PC-3 (cell line): ENCODE data around the gene TMEM167A. TPM values are rescaled to one million over a fixed set of nuclear protein-coding genes. Genes with fewer than 3 reads are reported as not detected.

Source experiments
- ATAC-seq: fragments of 200-7000 bp; cut with Tn5 transposase; 2 replicates; pipeline ENCODE4 v1.9.1; 2020; ENCODE audit warnings: mild to moderate bottlenecking, moderate library complexity
- BruUV-seq: library from RNA; stranded (reverse); fragments of 400-500 nt; replicated peaks from 2 replicates; lab custom pipeline; 2021; lab: Mats Ljungman, UMichigan
- CTCF ChIA-PET: fragments of 300-600 bp; sonication (Branson Sonifier 250); formaldehyde crosslinking; loops from one replicate; lab custom pipeline; 2022; ENCODE audit warnings: antibody characterized with exemption; lab: Charles Lee
- POLR2A ChIA-PET: fragments of 300-600 bp; sonication (Branson Sonifier 250); formaldehyde crosslinking; loops from one replicate; lab custom pipeline; 2022; ENCODE audit warnings: antibody characterized with exemption; ENCODE audit not compliant: unreplicated experiment; lab: Charles Lee
- DNase-seq: peaks from one replicate; pipeline ENCODE4 v3.0.0-alpha.2; 2015
- H2AFZ ChIP-seq: fragments of 300-600 bp; sonication (generic); 2 replicates; pipeline ENCODE4 v1.6.0; 2016; ENCODE audit warnings: antibody characterized with exemption, low read length
- H3F3A ChIP-seq: fragments of 300-600 bp; sonication (generic); one replicate; pipeline ENCODE4 v1.6.0; 2017; ENCODE audit warnings: antibody characterized with exemption, low read length, control low read depth, mild to moderate bottlenecking; ENCODE audit not compliant: unreplicated experiment
- H3K27ac ChIP-seq: fragments of 300-600 bp; sonication (generic); 2 replicates; pipeline ENCODE4 v1.5.1; 2016; ENCODE audit warnings: mild to moderate bottlenecking, low read length
- H3K27me3 ChIP-seq: fragments of 300-600 bp; sonication (generic); 2 replicates; pipeline ENCODE4 v1.6.1; 2016; ENCODE audit warnings: low read length, mixed read lengths
- H3K36me3 ChIP-seq: fragments of 300-600 bp; sonication (generic); 2 replicates; pipeline ENCODE4 v1.6.1; 2016; ENCODE audit warnings: low read depth, mixed run types, low read length, mixed read lengths
- H3K4me1 ChIP-seq: fragments of 300-600 bp; sonication (generic); 2 replicates; pipeline ENCODE4 v1.5.1; 2016; ENCODE audit warnings: low read length; ENCODE audit not compliant: insufficient read depth
- H3K4me2 ChIP-seq: fragments of 300-600 bp; sonication (generic); 2 replicates; pipeline ENCODE4 v1.6.0; 2016; ENCODE audit warnings: low read length
- H3K4me3 ChIP-seq: fragments of 300-600 bp; sonication (generic); 2 replicates; pipeline ENCODE4 v1.5.1; 2016; ENCODE audit warnings: mild to moderate bottlenecking, low read length, mixed read lengths
- H3K79me2 ChIP-seq: fragments of 300-600 bp; sonication (generic); 2 replicates; pipeline ENCODE4 v1.6.1; 2017; ENCODE audit warnings: low read length, mixed read lengths
- H3K9ac ChIP-seq: fragments of 300-600 bp; sonication (generic); 2 replicates; pipeline ENCODE4 v1.6.0; 2016; ENCODE audit warnings: mild to moderate bottlenecking, low read length
- H3K9me2 ChIP-seq: fragments of 300-600 bp; sonication (generic); replicated peaks from 2 replicates; pipeline ENCODE4 v1.6.1; 2016; ENCODE audit warnings: mixed run types, low read length, mixed read lengths
- H3K9me3 ChIP-seq: fragments of 300-600 bp; sonication (generic); 2 replicates; pipeline ENCODE4 v1.6.1; 2016; ENCODE audit warnings: low read length, mixed read lengths
- H4K20me1 ChIP-seq: fragments of 300-600 bp; sonication (generic); 2 replicates; pipeline ENCODE4 v1.6.1; 2016; ENCODE audit warnings: low read length, mixed read lengths
- CTCF ChIP-seq: fragments of 300-600 bp; sonication (generic); conservative IDR thresholded peaks from 2 replicates; pipeline ENCODE4 v1.5.1; 2017; ENCODE audit warnings: antibody characterized with exemption, low read depth, mild to moderate bottlenecking, low read length
- EZH2 ChIP-seq: fragments of 300-600 bp; sonication (generic); IDR thresholded peaks from one replicate; pipeline ENCODE4 v1.6.1; 2017; ENCODE audit warnings: antibody characterized with exemption, mild to moderate bottlenecking, low read length; ENCODE audit not compliant: unreplicated experiment
- EZH2phosphoT487 ChIP-seq: fragments of 300-600 bp; sonication (generic); IDR thresholded peaks from 2 replicates; pipeline ENCODE4 v1.6.1; 2018; ENCODE audit warnings: mild to moderate bottlenecking, antibody characterized with exemption, low read length, borderline replicate concordance
- intact Hi-C: fragments of 100-400 bp; cut with micrococcal nuclease; formaldehyde crosslinking; loops from 2 replicates; pipeline ENCODE4 v1.9.0; 2023
- total RNA-seq: library from RNA; depleted of rRNA; stranded (reverse); fragments of >200 nt; gene quantifications from 2 replicates; pipeline ENCODE4 v1.2.3, GENCODE V29; 2014

The TMEM167A gene
- total RNA-seq, 1 experiment from 2014 or later: 35.7 TPM

- no peak overlapping the region for H3K9ac ChIP-seq
- H2AFZ ChIP-seq: no peak overlapping the region
- H3K36me3 ChIP-seq: peaks cover 22% of the 10 kb centered on the region
- TF ChIP-seq CTCF (no peak), EZH2phosphoT487 (no peak), EZH2 (no peak)
- H3K27ac ChIP-seq: no peak overlapping the region
- intact Hi-C loops: no loop called here
- H3K4me1 ChIP-seq: no peaks in the 10 kb centered on the region
- ChIA-PET POLR2A (no interaction called here), CTCF (interaction anchor here (0.6 kb wide), 1 partner anchor 702 kb away, joined by 4 read pairs; no protein-coding TSS in a partner anchor)
- H3K79me2 ChIP-seq: peaks cover 98% of the 10 kb centered on the region
- no peak overlapping the region for H3K4me2 ChIP-seq
- no peaks in the 10 kb centered on the region for H3F3A ChIP-seq
- H4K20me1 ChIP-seq: peaks cover 29% of the 10 kb centered on the region
- no peak overlapping the region for H3K4me3 ChIP-seq
- no peak for DNase-seq
- H3K9me2 ChIP-seq: no peaks in the 10 kb centered on the region
- ATAC-seq: no peak
- no peaks in the 10 kb centered on the region for H3K9me3 ChIP-seq
- no peaks in the 10 kb centered on the region for H3K27me3 ChIP-seq
- BruUV-seq: no TSS peak
Observed at GRCh38 chr5:83066548-83067110, 10.6 kb downstream of the TMEM167A start.

- intact Hi-C loops: no loop called here
- Histone ChIP-seq H3K79me2 (peaks cover 30% of the 10 kb centered on the region), H4K20me1 (0 out of 2 replicates have a peak, but pooled peaks cover 16% of the 10 kb centered on the region), H3K9me2 (no peaks in the 10 kb centered on the region), H3K4me2 (no peak overlapping the region), H3K9me3 (no peaks in the 10 kb centered on the region), H3K27ac (no peak overlapping the region), H3K9ac (no peak overlapping the region), H3K36me3 (peaks cover 46% of the 10 kb centered on the region), H2AFZ (no peak overlapping the region), H3F3A (no peaks in the 10 kb centered on the region), H3K4me1 (no peaks in the 10 kb centered on the region), H3K27me3 (no peaks in the 10 kb centered on the region), H3K4me3 (no peak overlapping the region)
- no peak for TF ChIP-seq EZH2phosphoT487
- TF ChIP-seq CTCF: no peak
- TF ChIP-seq EZH2: no peak
- DNase-seq (no peak), ATAC-seq (no peak)
- ChIA-PET CTCF (no interaction called here), POLR2A (interaction anchor here (0.6 kb wide), 1 partner anchor 241 kb away, joined by 3 read pairs; no protein-coding TSS in a partner anchor)
- BruUV-seq: no TSS peak
Observed at GRCh38 chr5:83059341-83059740, 17.9 kb downstream of the TMEM167A start.

GRCh38 chr5:83058726-83059125, 18.5 kb downstream of the TMEM167A start:
- POLR2A ChIA-PET: no interaction called here
- peaks cover 24% of the 10 kb centered on the region for H3K79me2 ChIP-seq
- no peaks in the 10 kb centered on the region for H3K9me2 ChIP-seq
- no peak for TF ChIP-seq EZH2phosphoT487
- TF ChIP-seq CTCF: no peak
- TF ChIP-seq EZH2: no peak
- no TSS peak for BruUV-seq
- no peak for DNase-seq
- intact Hi-C loops: no loop called here
- no peak overlapping the region for H3K27ac ChIP-seq
- ATAC-seq: no peak
- H3K36me3 ChIP-seq: peaks cover 47% of the 10 kb centered on the region
- no peak overlapping the region for H2AFZ ChIP-seq
- no peak overlapping the region for H3K4me2 ChIP-seq
- H3K9me3 ChIP-seq: no peaks in the 10 kb centered on the region
- H3K9ac ChIP-seq: no peak overlapping the region
- H3F3A ChIP-seq: no peaks in the 10 kb centered on the region
- 0 out of 2 replicates have a peak, but pooled peaks cover 15% of the 10 kb centered on the region for H4K20me1 ChIP-seq
- H3K27me3 ChIP-seq: no peaks in the 10 kb centered on the region
- H3K4me1 ChIP-seq: no peaks in the 10 kb centered on the region
- H3K4me3 ChIP-seq: no peak overlapping the region
- CTCF ChIA-PET: no interaction called here
